AG10803 (cell line): ENCODE measurements around the gene SAMHD1.
A peak's percentile ranks its signal among the peaks of the same experiment; 100 is the strongest.
"Not testable (repeated sequence)": the region's sequence is repeated elsewhere in the genome, so short reads cannot be mapped to it uniquely, and the experiment has no call there.

Source experiments
- DNase-seq: peaks from one replicate; pipeline ENCODE4 v3.0.0; 2010; ENCODE audit warnings: low read depth
- H3K4me3 ChIP-seq: 2 replicates; pipeline ENCODE4 v1.5.1; 2011; ENCODE audit warnings: mild to moderate bottlenecking, low read length, control low read depth
- TF ChIP-seq, protein P1 (sequence below): conservative IDR thresholded peaks from 2 replicates; pipeline ENCODE4 v1.5.1; 2011; ENCODE audit warnings: mild to moderate bottlenecking, low read length, control low read depth, inconsistent platforms

Gene SAMHD1

GRCh38 chr20:36875702-36876472, 75.6 kb downstream of the SAMHD1 start, which contains the start of gene TLDC2:
TSS of gene TLDC2 (plus strand) at chr20:36876138. CDS start at chr20:36876175, 37 bp downstream.
- TF ChIP-seq, protein P1, sequence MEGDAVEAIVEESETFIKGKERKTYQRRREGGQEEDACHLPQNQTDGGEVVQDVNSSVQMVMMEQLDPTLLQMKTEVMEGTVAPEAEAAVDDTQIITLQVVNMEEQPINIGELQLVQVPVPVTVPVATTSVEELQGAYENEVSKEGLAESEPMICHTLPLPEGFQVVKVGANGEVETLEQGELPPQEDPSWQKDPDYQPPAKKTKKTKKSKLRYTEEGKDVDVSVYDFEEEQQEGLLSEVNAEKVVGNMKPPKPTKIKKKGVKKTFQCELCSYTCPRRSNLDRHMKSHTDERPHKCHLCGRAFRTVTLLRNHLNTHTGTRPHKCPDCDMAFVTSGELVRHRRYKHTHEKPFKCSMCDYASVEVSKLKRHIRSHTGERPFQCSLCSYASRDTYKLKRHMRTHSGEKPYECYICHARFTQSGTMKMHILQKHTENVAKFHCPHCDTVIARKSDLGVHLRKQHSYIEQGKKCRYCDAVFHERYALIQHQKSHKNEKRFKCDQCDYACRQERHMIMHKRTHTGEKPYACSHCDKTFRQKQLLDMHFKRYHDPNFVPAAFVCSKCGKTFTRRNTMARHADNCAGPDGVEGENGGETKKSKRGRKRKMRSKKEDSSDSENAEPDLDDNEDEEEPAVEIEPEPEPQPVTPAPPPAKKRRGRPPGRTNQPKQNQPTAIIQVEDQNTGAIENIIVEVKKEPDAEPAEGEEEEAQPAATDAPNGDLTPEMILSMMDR, result no peak
- DNase-seq, result no peak
- H3K4me3 ChIP-seq, result no peak within 1 kb of the TSS

DNA sequence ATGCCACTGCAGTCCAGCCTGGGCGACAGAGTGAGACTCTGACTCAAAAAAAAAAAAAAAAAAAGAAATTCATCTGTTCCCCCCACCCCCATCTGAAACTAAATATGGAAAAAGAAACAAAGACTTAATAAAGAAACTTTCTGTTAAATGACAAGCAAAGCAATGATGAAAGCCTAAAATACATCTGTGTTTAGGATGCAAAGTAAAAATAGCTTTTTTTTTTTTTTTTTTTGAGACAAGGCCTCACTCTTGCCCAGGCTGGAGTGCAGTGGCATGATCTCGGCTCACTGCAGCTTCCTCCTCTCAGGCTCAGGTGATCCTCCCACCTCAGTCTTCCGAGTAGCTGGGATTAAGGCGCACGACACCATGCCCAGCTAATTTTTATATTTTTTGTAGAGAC, 76.4 kb downstream of the SAMHD1 start:
- H3K4me3 ChIP-seq, result not testable (repeated sequence)

GRCh38 chr20:36873498-36874189, 77.9 kb downstream of the SAMHD1 start:
- DNase-seq, result no peak
- H3K4me3 ChIP-seq, result no peak overlapping the region
- TF ChIP-seq, protein P1, result no peak

More for the DNA sequence above, 76.4 kb downstream of the SAMHD1 start:
- DNase-seq, result not testable (repeated sequence)

GRCh38 chr20:36872852-36873251, 78.7 kb downstream of the SAMHD1 start:
- no peak for DNase-seq
- TF ChIP-seq, protein P1, result no peak
- no peak overlapping the region for H3K4me3 ChIP-seq

- H3K4me3 ChIP-seq, result no peak overlapping the region
- no peak for DNase-seq
Observed at GRCh38 chr20:36871640-36872570, 79.6 kb downstream of the SAMHD1 start.

GRCh38 chr20:36866681-36867495, 84.6 kb downstream of the SAMHD1 start:
- DNase-seq, result peak; percentile 53
- no peak overlapping the region for H3K4me3 ChIP-seq
- TF ChIP-seq, protein P1, result no peak

More at GRCh38 chr20:36871640-36872570, 79.6 kb downstream of the SAMHD1 start:
- TF ChIP-seq, protein P1, result no peak
